MM.1S (cell line): ENCODE measurements around the gene CELA2B.
"Not testable (repeated sequence)": the region's sequence is repeated elsewhere in the genome, so short reads cannot be mapped to it uniquely, and the experiment has no call there.

ENCODE experiments used
- DNase-seq: peaks from one replicate; pipeline ENCODE4 v3.0.0-alpha.2; 2015
- H2AFZ ChIP-seq: fragments of 300-600 bp; sonication (generic); 2 replicates; pipeline ENCODE4 v1.6.0; 2016; ENCODE audit warnings: antibody characterized with exemption, low read length
- H3F3A ChIP-seq: fragments of 300-600 bp; sonication (generic); 2 replicates; pipeline ENCODE4 v1.6.1; 2016; ENCODE audit warnings: mild to moderate bottlenecking, antibody characterized with exemption, low read length, moderate library complexity, mixed read lengths; ENCODE audit not compliant: insufficient read depth
- H3K27ac ChIP-seq: fragments of 300-600 bp; sonication (generic); 2 replicates; pipeline ENCODE4 v1.5.1; 2016; ENCODE audit warnings: mild to moderate bottlenecking, low read length
- H3K27me3 ChIP-seq: fragments of 300-600 bp; sonication (generic); replicated peaks from 2 replicates; pipeline ENCODE4 v1.6.0; 2016; ENCODE audit warnings: low read length; ENCODE audit not compliant: insufficient read depth
- H3K36me3 ChIP-seq: fragments of 300-600 bp; sonication (generic); replicated peaks from 2 replicates; pipeline ENCODE4 v1.6.1; 2016; ENCODE audit warnings: mild to moderate bottlenecking, low read length, mixed read lengths; ENCODE audit not compliant: insufficient read depth
- H3K4me1 ChIP-seq: fragments of 300-600 bp; sonication (generic); 2 replicates; pipeline ENCODE4 v1.6.1; 2016; ENCODE audit warnings: low read length, mixed read lengths
- H3K4me2 ChIP-seq: fragments of 300-600 bp; sonication (generic); 2 replicates; pipeline ENCODE4 v1.6.0; 2016; ENCODE audit warnings: low read depth, low read length
- H3K4me3 ChIP-seq: fragments of 300-600 bp; sonication (generic); 2 replicates; pipeline ENCODE4 v1.5.1; 2016; ENCODE audit warnings: low read length, mixed read lengths
- H3K79me2 ChIP-seq: fragments of 300-600 bp; sonication (generic); 2 replicates; pipeline ENCODE4 v1.6.1; 2016; ENCODE audit warnings: mixed run types, low read length, mixed read lengths
- H3K9ac ChIP-seq: fragments of 300-600 bp; sonication (generic); 2 replicates; pipeline ENCODE4 v1.6.1; 2016; ENCODE audit warnings: low read length, mixed read lengths
- H3K9me2 ChIP-seq: fragments of 300-600 bp; sonication (generic); replicated peaks from 2 replicates; pipeline ENCODE4 v1.6.1; 2016; ENCODE audit warnings: mild to moderate bottlenecking, low read length, mixed read lengths; ENCODE audit not compliant: insufficient read depth
- H3K9me3 ChIP-seq: fragments of 300-600 bp; sonication (generic); replicated peaks from 2 replicates; pipeline ENCODE4 v1.6.1; 2016; ENCODE audit warnings: mild to moderate bottlenecking, low read length, mixed read lengths; ENCODE audit not compliant: insufficient read depth
- H4K20me1 ChIP-seq: fragments of 300-600 bp; sonication (generic); 2 replicates; pipeline ENCODE4 v1.6.1; 2016; ENCODE audit warnings: mild to moderate bottlenecking, low read length, moderate library complexity, mixed read lengths; ENCODE audit not compliant: insufficient read depth
- CTCF ChIP-seq: fragments of 300-600 bp; sonication (generic); IDR thresholded peaks from 2 replicates; pipeline ENCODE4 v1.5.1; 2016; ENCODE audit warnings: antibody characterized with exemption, low read length, mixed read lengths
- EZH2 ChIP-seq: fragments of 300-600 bp; sonication (generic); optimal IDR thresholded peaks from 2 replicates; pipeline ENCODE3; 2017; ENCODE audit warnings: low read depth, mild to moderate bottlenecking, antibody characterized with exemption, low read length, mixed read lengths
- EZH2phosphoT487 ChIP-seq: fragments of 300-600 bp; sonication (generic); IDR thresholded peaks from 2 replicates; pipeline ENCODE4 v1.6.1; 2018; ENCODE audit warnings: antibody characterized with exemption, low read length

Gene CELA2B

DNA sequence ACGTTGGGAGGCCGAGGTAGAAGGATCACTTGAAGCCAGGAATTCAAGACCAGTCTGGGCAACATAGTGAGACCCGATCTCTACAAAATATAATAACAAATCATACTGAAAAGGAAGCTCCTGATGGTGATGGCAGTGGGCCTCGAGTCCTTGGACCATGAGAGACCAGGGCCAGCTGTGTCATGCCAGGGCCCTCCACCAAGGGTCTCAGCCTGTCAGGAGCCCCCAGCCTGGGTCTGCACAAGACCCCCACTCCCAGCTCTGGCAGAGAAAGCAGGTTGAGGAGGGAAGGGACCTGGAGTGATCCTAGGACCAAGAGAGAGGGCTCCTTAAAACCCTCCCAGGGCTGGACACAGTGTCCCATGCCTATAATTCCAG is 44.3 kb upstream of the CELA2B start:
- no peaks in the 10 kb centered on the region for H4K20me1 ChIP-seq
- H3K4me2 ChIP-seq, result no peak overlapping the region
- H3K9ac ChIP-seq, result no peak overlapping the region
- H2AFZ ChIP-seq, result no peak overlapping the region
- H3K36me3 ChIP-seq, result no peaks in the 10 kb centered on the region
- H3K9me2 ChIP-seq, result no peaks in the 10 kb centered on the region
- no peak overlapping the region for H3K27ac ChIP-seq
- DNase-seq, result no peak
- no peaks in the 10 kb centered on the region for H3K79me2 ChIP-seq
- no peak overlapping the region for H3K4me3 ChIP-seq
- no peaks in the 10 kb centered on the region for H3K9me3 ChIP-seq
- no peaks in the 10 kb centered on the region for H3F3A ChIP-seq
- H3K4me1 ChIP-seq, result no peaks in the 10 kb centered on the region
- TF ChIP-seq CTCF (no peak), EZH2 (no peak), EZH2phosphoT487 (no peak)
- no peaks in the 10 kb centered on the region for H3K27me3 ChIP-seq

DNA sequence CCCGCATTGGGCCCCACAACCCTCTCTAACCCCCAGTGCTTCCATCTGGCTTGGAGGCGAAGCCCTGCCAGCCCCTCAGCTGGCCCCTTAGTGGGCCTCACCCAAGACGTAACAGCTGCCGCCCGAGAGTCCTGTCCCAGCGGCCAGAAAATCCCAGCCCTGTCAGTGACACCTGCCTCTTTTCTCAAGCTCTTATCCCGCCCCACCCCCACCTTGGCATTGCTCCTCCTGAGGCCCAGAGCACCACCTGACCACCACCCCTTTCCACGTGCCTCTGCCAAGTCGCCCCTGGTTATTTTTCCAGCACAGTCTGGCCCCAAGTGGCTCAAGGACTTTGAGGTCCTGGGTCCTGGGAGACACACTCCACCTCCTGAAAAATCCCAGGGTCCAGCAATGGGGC is 43.6 kb upstream of the CELA2B start:
- DNase-seq, result no peak
- Histone ChIP-seq H3K4me2 (no peak overlapping the region), H3K4me1 (no peaks in the 10 kb centered on the region), H3K9ac (no peak overlapping the region), H3K27ac (no peak overlapping the region), H2AFZ (no peak overlapping the region), H3K79me2 (no peaks in the 10 kb centered on the region), H3K4me3 (no peak overlapping the region), H4K20me1 (no peaks in the 10 kb centered on the region), H3K36me3 (no peaks in the 10 kb centered on the region), H3K9me3 (no peaks in the 10 kb centered on the region), H3K27me3 (no peaks in the 10 kb centered on the region), H3F3A (no peaks in the 10 kb centered on the region), H3K9me2 (no peaks in the 10 kb centered on the region)
- TF ChIP-seq EZH2phosphoT487 (no peak), EZH2 (no peak), CTCF (no peak)

DNA sequence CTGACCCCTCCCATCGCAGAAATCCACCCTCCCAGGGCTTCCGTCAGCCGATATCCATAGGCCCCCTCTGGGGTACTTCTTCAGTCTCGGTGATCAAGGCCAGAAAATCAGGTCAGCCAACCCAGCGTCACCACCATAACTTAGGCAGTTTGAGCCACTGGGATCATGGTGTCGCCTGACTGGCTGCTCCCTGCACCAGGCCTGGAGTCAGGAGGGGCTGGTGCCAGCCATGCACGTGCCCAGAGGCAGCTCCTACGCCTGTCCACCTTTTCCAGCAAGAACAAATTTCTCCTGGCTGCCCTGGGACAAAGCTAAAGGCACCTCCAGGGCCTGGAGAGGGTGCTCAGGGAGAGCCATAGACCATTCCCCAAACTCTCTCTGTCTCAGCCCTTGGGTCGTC is 42.4 kb upstream of the CELA2B start:
- no peak overlapping the region for H3K4me3 ChIP-seq
- H3K4me2 ChIP-seq, result no peak overlapping the region
- TF ChIP-seq EZH2phosphoT487 (no peak), CTCF (no peak), EZH2 (no peak)
- H3K27me3 ChIP-seq, result no peaks in the 10 kb centered on the region
- no peaks in the 10 kb centered on the region for H3K4me1 ChIP-seq
- no peaks in the 10 kb centered on the region for H4K20me1 ChIP-seq
- H3K9me3 ChIP-seq, result no peaks in the 10 kb centered on the region
- H3F3A ChIP-seq, result no peaks in the 10 kb centered on the region
- no peak for DNase-seq
- no peaks in the 10 kb centered on the region for H3K36me3 ChIP-seq
- H3K79me2 ChIP-seq, result no peaks in the 10 kb centered on the region
- H2AFZ ChIP-seq, result no peak overlapping the region
- no peak overlapping the region for H3K27ac ChIP-seq
- H3K9me2 ChIP-seq, result no peaks in the 10 kb centered on the region
- H3K9ac ChIP-seq, result no peak overlapping the region

GRCh38 chr1:15434739-15435138 is 41.2 kb upstream of the CELA2B start:
- H2AFZ ChIP-seq, H3K9me2 ChIP-seq, DNase-seq, H3K4me1 ChIP-seq, H3K4me3 ChIP-seq, H4K20me1 ChIP-seq, H3K36me3 ChIP-seq, H3F3A ChIP-seq, H3K9ac ChIP-seq, H3K4me2 ChIP-seq, H3K9me3 ChIP-seq, H3K27ac ChIP-seq, H3K27me3 ChIP-seq, H3K79me2 ChIP-seq: not testable (repeated sequence)
